DMS114 treated with DMSO at 0.1 percent for 48 hours (cell line): ENCODE data around the gene PIEZO2.
"Not testable (repeated sequence)": the region's sequence is repeated elsewhere in the genome, so short reads cannot be mapped to it uniquely, and the experiment has no call there.

Experiments used
- DNase-seq: peaks from one replicate; lab custom pipeline; 2025; ENCODE audit not compliant: unreplicated experiment; lab: John Stamatoyannopoulos, UW

The PIEZO2 gene

GRCh38 chr18:10644003-10644402 is 505.4 kb downstream of the PIEZO2 start:
- DNase-seq, result not testable (repeated sequence)

- not testable (repeated sequence) for DNase-seq
These were observed 506.3 kb downstream of the PIEZO2 start for GRCh38 chr18:10642915-10643524.

- DNase-seq, result not testable (repeated sequence)
These were observed 510.9 kb downstream of the PIEZO2 start for GRCh38 chr18:10638539-10638885.

GRCh38 chr18:10637858-10638538 is 511.4 kb downstream of the PIEZO2 start:
- DNase-seq, result not testable (repeated sequence)

GRCh38 chr18:10629076-10629475 is 520.3 kb downstream of the PIEZO2 start:
- DNase-seq, result not testable (repeated sequence)

- DNase-seq, result not testable (repeated sequence)
These were observed 522.7 kb downstream of the PIEZO2 start for GRCh38 chr18:10626606-10627213.

GRCh38 chr18:10623606-10624005 is 525.8 kb downstream of the PIEZO2 start:
- DNase-seq, result not testable (repeated sequence)

- not testable (repeated sequence) for DNase-seq
These were observed 526.4 kb downstream of the PIEZO2 start for GRCh38 chr18:10622982-10623381.

GRCh38 chr18:10620670-10621329 is 528.6 kb downstream of the PIEZO2 start:
- not testable (repeated sequence) for DNase-seq
